H9 (cell line): ENCODE results near the gene DCHS2. TPM values are rescaled to one million over a fixed set of nuclear protein-coding genes. Genes with fewer than 3 reads are reported as not detected.

ENCODE experiments used
- DNase-seq: peaks from one replicate; pipeline ENCODE4 v3.0.0-alpha.2; 2017
- H2AFZ ChIP-seq: one replicate; pipeline ENCODE4 v1.6.1; 2013; ENCODE audit warnings: mild to moderate bottlenecking, low read length, control low read depth, moderate library complexity
- H2AK5ac ChIP-seq: 2 replicates; pipeline ENCODE4 v1.6.1; 2013; ENCODE audit warnings: low read length, control low read depth, mixed read lengths; ENCODE audit not compliant: insufficient read length
- H2BK120ac ChIP-seq: one replicate; pipeline ENCODE4 v1.6.1; 2013; ENCODE audit warnings: low read depth, mild to moderate bottlenecking, low read length, control low read depth, inconsistent platforms; ENCODE audit not compliant: poor library complexity, severe bottlenecking
- H2BK12ac ChIP-seq: 2 replicates; pipeline ENCODE4 v1.6.1; 2013; ENCODE audit warnings: low read length, control low read depth, mixed read lengths, low read depth; ENCODE audit not compliant: insufficient read length
- H2BK15ac ChIP-seq: 2 replicates; pipeline ENCODE4 v1.6.1; 2013; ENCODE audit warnings: low read depth, low read length, control low read depth
- H2BK20ac ChIP-seq: one replicate; pipeline ENCODE4 v1.6.1; 2013; ENCODE audit warnings: low read depth, mild to moderate bottlenecking, low read length, control low read depth, inconsistent platforms; ENCODE audit not compliant: poor library complexity, severe bottlenecking
- H2BK5ac ChIP-seq: 2 replicates; pipeline ENCODE4 v1.6.1; 2013; ENCODE audit warnings: low read length, control low read depth, mixed read lengths; ENCODE audit not compliant: insufficient read length
- H3K14ac ChIP-seq: 2 replicates; pipeline ENCODE4 v1.6.1; 2013; ENCODE audit warnings: low read length, control low read depth; ENCODE audit not compliant: insufficient read depth
- H3K18ac ChIP-seq: 2 replicates; pipeline ENCODE4 v1.6.1; 2013; ENCODE audit warnings: low read depth, mild to moderate bottlenecking, mixed read lengths, low read length, control low read depth; ENCODE audit not compliant: insufficient read length
- H3K23ac ChIP-seq: 2 replicates; pipeline ENCODE4 v1.6.1; 2013; ENCODE audit warnings: low read length, control low read depth, mixed read lengths, low read depth; ENCODE audit not compliant: insufficient read length
- H3K23me2 ChIP-seq: 2 replicates; pipeline ENCODE4 v1.6.1; 2013; ENCODE audit warnings: low read depth, mild to moderate bottlenecking, mixed read lengths, low read length, control low read depth; ENCODE audit not compliant: insufficient read length, poor library complexity, severe bottlenecking
- H3K27ac ChIP-seq: 2 replicates; pipeline ENCODE4 v1.5.1; 2013; ENCODE audit warnings: low read length, control low read depth, mixed read lengths, low read depth; ENCODE audit not compliant: insufficient read length
- H3K27me3 ChIP-seq: 2 replicates; pipeline ENCODE4 v1.6.1; 2013; ENCODE audit warnings: low read length, control low read depth, inconsistent platforms; ENCODE audit not compliant: insufficient read depth
- H3K4ac ChIP-seq: 2 replicates; pipeline ENCODE4 v1.6.1; 2013; ENCODE audit warnings: low read depth, mild to moderate bottlenecking, control low read depth, inconsistent platforms, low read length, moderate library complexity
- H3K4me1 ChIP-seq: 2 replicates; pipeline ENCODE4 v1.6.1; 2013; ENCODE audit warnings: low read length, control low read depth, inconsistent platforms; ENCODE audit not compliant: insufficient read depth
- H3K4me2 ChIP-seq: 2 replicates; pipeline ENCODE4 v1.6.1; 2013; ENCODE audit warnings: low read length, control low read depth, mixed read lengths; ENCODE audit not compliant: insufficient read length, insufficient read depth
- H3K56ac ChIP-seq: 2 replicates; pipeline ENCODE4 v1.6.1; 2013; ENCODE audit warnings: low read depth, mild to moderate bottlenecking, mixed read lengths, low read length, control low read depth; ENCODE audit not compliant: insufficient read length
- H3K79me1 ChIP-seq: 2 replicates; pipeline ENCODE4 v1.6.1; 2013; ENCODE audit warnings: low read depth, mild to moderate bottlenecking, moderate library complexity, low read length, control low read depth, inconsistent platforms; ENCODE audit not compliant: insufficient read depth, poor library complexity, severe bottlenecking
- H3K79me2 ChIP-seq: 2 replicates; pipeline ENCODE4 v1.6.1; 2013; ENCODE audit warnings: low read length, control low read depth, inconsistent platforms; ENCODE audit not compliant: insufficient read depth
- H3K9ac ChIP-seq: 2 replicates; pipeline ENCODE4 v1.6.1; 2013; ENCODE audit warnings: low read length, control low read depth, mixed read lengths; ENCODE audit not compliant: insufficient read length; ENCODE audit errors: extremely low read depth
- H3K9me3 ChIP-seq: one replicate; pipeline ENCODE4 v1.6.1; 2013; ENCODE audit warnings: low read depth, low read length, inconsistent platforms; ENCODE audit not compliant: control insufficient read depth
- H3T11ph ChIP-seq: one replicate; pipeline ENCODE4 v1.6.1; 2013; ENCODE audit warnings: mild to moderate bottlenecking, low read length, control low read depth, inconsistent platforms
- H4K20me1 ChIP-seq: one replicate; pipeline ENCODE4 v1.6.1; 2013; ENCODE audit not compliant: control insufficient read depth, insufficient read length, insufficient read depth
- H4K5ac ChIP-seq: 2 replicates; pipeline ENCODE4 v1.6.1; 2013; ENCODE audit warnings: low read depth, mild to moderate bottlenecking, mixed read lengths, low read length, control low read depth; ENCODE audit not compliant: insufficient read length
- H4K8ac ChIP-seq: replicated peaks from 2 replicates; pipeline ENCODE4 v1.6.1; 2013; ENCODE audit warnings: low read length, control low read depth, mixed read lengths, low read depth; ENCODE audit not compliant: insufficient read length
- H4K91ac ChIP-seq: 2 replicates; pipeline ENCODE4 v1.6.1; 2013; ENCODE audit warnings: low read depth, mild to moderate bottlenecking, moderate library complexity, mixed read lengths, low read length, control low read depth; ENCODE audit not compliant: insufficient read length
- H3K27ac Mint-ChIP-seq, 3 experiments: 2 replicates in 2 of 3; 3 replicates in 1 of 3; pipeline ENCODE4 v1.8.0; 2020 to 2021; ENCODE audit warnings: mixed read lengths in 3 of 3, mild to moderate bottlenecking in 1 of 3, moderate library complexity in 1 of 3
- H3K27me3 Mint-ChIP-seq: 2 replicates; pipeline ENCODE4 v1.8.0; 2021; ENCODE audit warnings: low read depth, mild to moderate bottlenecking, moderate library complexity, mixed read lengths
- H3K36me3 Mint-ChIP-seq, 3 experiments: 2 replicates in 2 of 3; 3 replicates in 1 of 3; pipeline ENCODE4 v1.8.0; 2020 to 2021; ENCODE audit warnings: low read depth in 3 of 3, mixed read lengths in 3 of 3; ENCODE audit not compliant: insufficient read depth in 1 of 3
- H3K4me1 Mint-ChIP-seq, 2 experiments: 2 replicates each; pipeline ENCODE4 v1.8.0; 2020; ENCODE audit warnings: mixed read lengths in 2 of 2
- H3K4me3 Mint-ChIP-seq, 2 experiments: 2 replicates in 1 of 2; 3 replicates in 1 of 2; pipeline ENCODE4 v1.8.0; 2020 to 2021; ENCODE audit warnings: mild to moderate bottlenecking in 2 of 2, mixed read lengths in 2 of 2, moderate library complexity in 1 of 2
- H3K9me3 Mint-ChIP-seq, 2 experiments: 2 replicates in 1 of 2; 3 replicates in 1 of 2; pipeline ENCODE4 v1.8.0; 2020; ENCODE audit warnings: mild to moderate bottlenecking in 2 of 2, mixed read lengths in 2 of 2, moderate library complexity in 1 of 2
- CTCF ChIP-seq: fragments of 200-600 bp; sonication (generic); conservative IDR thresholded peaks from 3 replicates; pipeline ENCODE4 v1.8.0; 2021; ENCODE audit warnings: antibody characterized with exemption, mild to moderate bottlenecking
- WGBS: extraction: QIAGEN DNeasy Blood & Tissue Kit; methylation state at CpG from one replicate; pipeline ENCODE4 v1.1.7; 2013; ENCODE audit warnings: missing lambda C conversion rate, low lambda C conversion rate, mixed read lengths; ENCODE audit not compliant: insufficient read length; ENCODE audit errors: extremely low coverage; 5-methylcytosine and 5-hydroxymethylcytosine counted together
- total RNA-seq: library from RNA; stranded (reverse); gene quantifications from 2 replicates; pipeline ENCODE4 v1.2.1, GENCODE V29; 2021

DCHS2 gene
- total RNA-seq, 1 experiment from 2014 or later: 0.57 TPM

- H2BK12ac ChIP-seq: no peak overlapping the region
- no peak overlapping the region for H4K5ac ChIP-seq
- H3K14ac ChIP-seq: no peak overlapping the region
- H3K36me3 Mint-ChIP-seq: peaks cover 2 to 7% (median 5%) of the 10 kb centered on the region in 3 experiments; a peak in 4 of 7 replicates
- peak overlapping the region in 1 of 3 experiments; percentile 50; a peak in 1 of 7 replicates for H3K27ac Mint-ChIP-seq
- no peak for DNase-seq
- H3K18ac ChIP-seq: no peak overlapping the region
- no peaks in the 10 kb centered on the region; the same call in 1 of the 2 replicates for H3K27me3 Mint-ChIP-seq
- H3K23ac ChIP-seq: no peak overlapping the region
- no peak overlapping the region for H2BK5ac ChIP-seq
- no peak overlapping the region for H4K8ac ChIP-seq
- H3K79me1 ChIP-seq: no peaks in the 10 kb centered on the region
- no peak overlapping the region for H2BK15ac ChIP-seq
- H2BK120ac ChIP-seq: no peak overlapping the region
- H2BK20ac ChIP-seq: no peak overlapping the region
- no peak overlapping the region for H4K91ac ChIP-seq
- no peaks in the 10 kb centered on the region for H3K9me3 ChIP-seq
- H3K27ac ChIP-seq: no peak overlapping the region
- no peak overlapping the region for H3K4me3 Mint-ChIP-seq
- H3K23me2 ChIP-seq: no peaks in the 10 kb centered on the region
- H2AFZ ChIP-seq: no peak overlapping the region
- TF ChIP-seq CTCF: no peak
- no peak overlapping the region for H3K9ac ChIP-seq
- no peaks in the 10 kb centered on the region for H4K20me1 ChIP-seq
- H3K27me3 ChIP-seq: no peaks in the 10 kb centered on the region
- no peak overlapping the region for H3K56ac ChIP-seq
- no peaks in the 10 kb centered on the region for H3K79me2 ChIP-seq
- H3K4ac ChIP-seq: no peak overlapping the region
- no peak overlapping the region for H3T11ph ChIP-seq
- WGBS: no CpG with 5 or more reads among the region's 6 CpGs
- H3K4me2 ChIP-seq: no peak overlapping the region
- H3K9me3 Mint-ChIP-seq: peaks cover 7% of the 10 kb centered on the region in 2 experiments; a peak in 4 of 5 replicates
- no peaks in the 10 kb centered on the region for H3K4me1 ChIP-seq
- peaks cover 3% of the 10 kb centered on the region in 2 experiments for H3K4me1 Mint-ChIP-seq
- H2AK5ac ChIP-seq: no peak overlapping the region
Measured at GRCh38 chr4:154320521-154320920, 171.1 kb downstream of the DCHS2 start.
